Osteocyte (in vitro differentiated cells): Measurements from ENCODE around the gene IL18R1. TPM values are rescaled to one million over a fixed set of nuclear protein-coding genes. Genes with fewer than 3 reads are reported as not detected.

Experiments used
- DNase-seq: peaks from one replicate; pipeline ENCODE4 v3.0.0; 2021; ENCODE audit warnings: mixed read lengths; ENCODE audit not compliant: unreplicated experiment; ENCODE audit errors: extremely low spot score
- H3K27ac Mint-ChIP-seq: one replicate; pipeline ENCODE4 v1.8.0; 2021; ENCODE audit warnings: mild to moderate bottlenecking, mixed read lengths; ENCODE audit not compliant: unreplicated experiment
- H3K27me3 Mint-ChIP-seq: one replicate; pipeline ENCODE4 v1.8.0; 2021; ENCODE audit warnings: mixed read lengths; ENCODE audit not compliant: unreplicated experiment
- H3K36me3 Mint-ChIP-seq: one replicate; pipeline ENCODE4 v1.8.0; 2021; ENCODE audit warnings: mixed read lengths; ENCODE audit not compliant: unreplicated experiment
- H3K4me1 Mint-ChIP-seq: one replicate; pipeline ENCODE4 v1.8.0; 2021; ENCODE audit warnings: mixed read lengths; ENCODE audit not compliant: unreplicated experiment
- H3K4me3 Mint-ChIP-seq: one replicate; pipeline ENCODE4 v1.8.0; 2021; ENCODE audit warnings: mild to moderate bottlenecking, moderate library complexity, mixed read lengths; ENCODE audit not compliant: unreplicated experiment
- H3K9me3 Mint-ChIP-seq: one replicate; pipeline ENCODE4 v1.8.0; 2021; ENCODE audit warnings: mixed read lengths; ENCODE audit not compliant: unreplicated experiment
- total RNA-seq: library from RNA; stranded (reverse); gene quantifications from 2 replicates; pipeline ENCODE4 v1.2.1, GENCODE V29; 2021
- TF ChIP-seq, protein P1 (sequence below): fragments of 200-600 bp; sonication (generic); IDR thresholded peaks from 2 replicates; pipeline ENCODE4 v1.5.0; 2021; ENCODE audit warnings: antibody characterized with exemption, mild to moderate bottlenecking, moderate library complexity

IL18R1 gene
- total RNA-seq, 1 donor from 2014 or later, result 0.38 TPM

DNA sequence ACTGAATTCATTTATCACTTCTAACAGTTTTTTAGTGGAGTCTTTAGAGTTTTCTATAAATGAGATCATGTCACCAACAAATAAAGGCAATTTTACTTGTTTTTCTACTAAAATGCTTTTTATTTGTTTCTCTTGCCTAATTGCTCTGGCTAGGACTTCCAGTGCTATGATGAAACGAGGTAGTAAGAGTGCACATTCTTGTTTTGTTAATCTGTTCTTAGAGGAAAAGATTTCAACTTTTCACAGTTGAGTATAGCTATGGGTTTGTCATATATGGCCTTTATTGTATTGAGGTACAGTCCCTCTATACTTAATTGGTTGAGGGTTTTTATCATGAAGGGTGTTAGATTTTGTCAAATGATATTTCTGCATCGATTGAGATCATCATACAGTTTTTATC, 73.0 kb downstream of the IL18R1 start:
- Mint-ChIP-seq H3K27me3 (peaks cover 44% of the 10 kb centered on the region), H3K27ac (no peak overlapping the region), H3K9me3 (no peaks in the 10 kb centered on the region), H3K4me1 (no peaks in the 10 kb centered on the region), H3K4me3 (no peak overlapping the region), H3K36me3 (no peaks in the 10 kb centered on the region)
- DNase-seq, result no peak
- TF ChIP-seq, protein P1, sequence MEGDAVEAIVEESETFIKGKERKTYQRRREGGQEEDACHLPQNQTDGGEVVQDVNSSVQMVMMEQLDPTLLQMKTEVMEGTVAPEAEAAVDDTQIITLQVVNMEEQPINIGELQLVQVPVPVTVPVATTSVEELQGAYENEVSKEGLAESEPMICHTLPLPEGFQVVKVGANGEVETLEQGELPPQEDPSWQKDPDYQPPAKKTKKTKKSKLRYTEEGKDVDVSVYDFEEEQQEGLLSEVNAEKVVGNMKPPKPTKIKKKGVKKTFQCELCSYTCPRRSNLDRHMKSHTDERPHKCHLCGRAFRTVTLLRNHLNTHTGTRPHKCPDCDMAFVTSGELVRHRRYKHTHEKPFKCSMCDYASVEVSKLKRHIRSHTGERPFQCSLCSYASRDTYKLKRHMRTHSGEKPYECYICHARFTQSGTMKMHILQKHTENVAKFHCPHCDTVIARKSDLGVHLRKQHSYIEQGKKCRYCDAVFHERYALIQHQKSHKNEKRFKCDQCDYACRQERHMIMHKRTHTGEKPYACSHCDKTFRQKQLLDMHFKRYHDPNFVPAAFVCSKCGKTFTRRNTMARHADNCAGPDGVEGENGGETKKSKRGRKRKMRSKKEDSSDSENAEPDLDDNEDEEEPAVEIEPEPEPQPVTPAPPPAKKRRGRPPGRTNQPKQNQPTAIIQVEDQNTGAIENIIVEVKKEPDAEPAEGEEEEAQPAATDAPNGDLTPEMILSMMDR, result no peak

DNA sequence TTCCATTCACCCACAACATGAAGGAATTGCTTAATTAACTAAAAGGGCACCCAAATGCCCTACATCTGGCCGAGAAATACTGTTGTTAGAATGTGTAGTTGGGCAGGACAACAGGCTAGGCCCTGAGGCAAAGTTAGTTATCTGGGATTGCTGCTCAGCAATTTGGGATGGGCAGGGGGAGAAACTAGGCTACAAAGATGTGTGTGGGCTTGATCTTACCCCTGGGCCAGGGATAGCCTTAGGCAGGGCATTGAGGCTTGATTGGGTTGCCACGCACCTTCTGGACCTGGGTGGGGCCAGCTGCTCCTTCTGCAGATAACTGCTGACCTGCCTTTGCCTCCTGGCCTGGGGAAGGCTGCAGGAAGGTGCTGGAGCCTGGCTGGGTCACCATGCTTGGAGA, 76.8 kb downstream of the IL18R1 start:
- Mint-ChIP-seq H3K27ac (no peak overlapping the region), H3K9me3 (no peaks in the 10 kb centered on the region), H3K27me3 (peaks cover 50% of the 10 kb centered on the region), H3K4me1 (no peaks in the 10 kb centered on the region), H3K36me3 (no peaks in the 10 kb centered on the region), H3K4me3 (no peak overlapping the region)
- TF ChIP-seq, protein P1, result no peak
- no peak for DNase-seq

DNA sequence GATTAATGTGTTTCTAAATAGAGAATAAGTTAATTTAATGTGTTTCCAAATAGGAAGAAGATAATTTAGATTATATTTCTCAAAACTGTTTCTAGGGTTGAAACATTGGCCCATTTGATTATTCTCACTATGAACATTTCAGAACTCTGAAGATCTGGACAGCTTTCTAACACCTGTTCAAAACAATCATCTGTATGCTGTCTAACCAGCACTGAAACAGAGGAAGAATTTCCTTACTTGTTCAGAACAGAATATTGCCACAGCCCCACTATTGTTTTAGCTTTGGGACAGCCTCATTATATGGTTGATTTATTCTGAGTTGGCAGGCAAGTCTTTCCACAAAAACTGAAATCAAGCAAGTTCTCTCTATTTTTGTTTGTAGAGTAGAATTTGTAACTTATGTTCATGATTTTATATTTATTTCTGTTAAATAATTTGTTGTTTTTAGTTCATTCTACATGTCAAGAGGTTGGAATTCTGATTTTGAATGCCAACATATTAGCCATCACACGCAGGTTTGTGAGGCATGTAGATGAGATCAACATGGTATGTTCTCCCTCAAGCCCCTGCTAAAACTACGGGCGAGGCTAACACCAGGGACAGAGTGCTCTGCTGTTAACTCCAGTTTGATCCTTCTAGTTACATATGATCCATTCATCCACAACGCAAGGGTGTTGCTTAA, 78.5 kb downstream of the IL18R1 start:
- no peaks in the 10 kb centered on the region for H3K36me3 Mint-ChIP-seq
- peaks cover 37% of the 10 kb centered on the region for H3K27me3 Mint-ChIP-seq
- no peak overlapping the region for H3K27ac Mint-ChIP-seq
- no peaks in the 10 kb centered on the region for H3K9me3 Mint-ChIP-seq
- H3K4me3 Mint-ChIP-seq, result no peak overlapping the region
- no peak for DNase-seq
- no peaks in the 10 kb centered on the region for H3K4me1 Mint-ChIP-seq
- TF ChIP-seq, protein P1, result no peak

DNA sequence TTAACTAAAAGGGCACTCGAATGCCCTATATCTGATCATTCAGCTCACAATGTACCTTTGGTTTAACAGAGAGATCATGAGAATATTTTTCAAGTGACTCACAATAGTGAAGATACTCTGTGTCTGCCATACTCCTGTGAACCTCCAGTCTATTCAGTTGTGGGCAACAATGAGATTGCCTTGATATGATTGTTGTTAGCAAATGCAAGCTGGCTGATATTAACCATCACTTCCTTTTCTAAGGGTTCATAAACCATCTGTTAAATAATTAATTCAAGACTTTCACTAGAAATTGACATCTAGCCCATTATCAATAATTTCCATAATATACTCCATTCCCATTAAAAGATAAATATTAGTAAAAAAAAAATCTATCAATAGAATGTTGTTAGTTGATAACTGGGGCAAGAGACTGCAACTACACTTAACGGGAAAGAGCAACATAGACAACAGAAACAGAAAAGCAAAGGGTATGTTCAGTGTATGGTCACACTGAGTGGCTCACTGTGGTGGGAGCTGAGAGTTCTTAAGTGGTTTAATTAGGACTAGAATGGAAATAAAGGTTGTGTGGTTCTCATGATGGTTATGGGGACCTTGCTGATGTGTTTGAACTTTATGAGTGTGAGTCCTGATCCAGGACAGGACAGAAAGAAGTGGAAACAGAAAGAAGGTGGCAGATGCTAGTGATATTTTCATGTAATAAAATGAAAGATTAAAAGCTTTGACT, 79.2 kb downstream of the IL18R1 start:
- Mint-ChIP-seq H3K4me1 (no peaks in the 10 kb centered on the region), H3K4me3 (no peak overlapping the region), H3K36me3 (no peaks in the 10 kb centered on the region), H3K27me3 (peaks cover 30% of the 10 kb centered on the region), H3K27ac (no peak overlapping the region), H3K9me3 (no peaks in the 10 kb centered on the region)
- TF ChIP-seq, protein P1, result no peak
- DNase-seq, result no peak

DNA sequence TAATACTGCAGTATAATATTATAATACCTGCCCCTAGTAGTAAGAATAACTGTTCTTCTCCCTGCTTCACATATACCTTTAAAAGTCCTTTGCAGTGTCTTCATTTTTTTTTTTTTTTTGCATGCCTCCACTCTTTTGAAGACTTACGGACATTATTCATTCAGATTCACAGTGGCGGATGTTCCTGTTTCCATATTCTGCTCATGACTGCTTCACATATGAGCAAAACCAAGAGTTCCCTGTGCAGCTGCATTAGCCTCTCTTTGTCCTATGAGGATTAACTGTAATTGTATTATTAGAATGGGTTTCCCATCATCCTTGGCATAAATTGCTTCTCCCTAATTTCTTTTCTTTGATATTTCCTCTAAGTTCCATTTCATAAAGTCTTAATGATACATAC, 80.1 kb downstream of the IL18R1 start:
- Mint-ChIP-seq H3K27ac (no peak overlapping the region), H3K27me3 (peaks cover 21% of the 10 kb centered on the region), H3K4me1 (no peaks in the 10 kb centered on the region), H3K9me3 (no peaks in the 10 kb centered on the region), H3K36me3 (no peaks in the 10 kb centered on the region), H3K4me3 (no peak overlapping the region)
- no peak for DNase-seq
- TF ChIP-seq, protein P1, result no peak
